Body of pancreas (tissue), 4 donors: Measurements from ENCODE around the gene DHX16. TPM values are rescaled to one million over a fixed set of nuclear protein-coding genes. Genes with fewer than 3 reads are reported as not detected.
"Not testable (repeated sequence)": the region's sequence is repeated elsewhere in the genome, so short reads cannot be mapped to it uniquely, and the experiment has no call there.

Experiments
- ATAC-seq: fragments of 150-250 bp; one replicate; pipeline ENCODE4 v1.9.1; 2016
- DNase-seq, 4 donors: peaks; one replicate each; pipeline ENCODE4 v3.0.0-alpha.2; 2019
- H3K27ac ChIP-seq, 4 donors: fragments of 200-600 bp; sonication (generic); 1 replicate in 3 of 4; 2 replicates in 1 of 4; pipeline versions ENCODE4 v1.5.1 to v1.6.1; 2016 to 2019; ENCODE audit warnings: mild to moderate bottlenecking in 1 of 4, mixed read lengths in 1 of 4, moderate library complexity in 1 of 4
- H3K27me3 ChIP-seq, 2 donors: fragments of 200-600 bp; sonication (generic); one replicate each; pipeline ENCODE4 v1.6.0; 2016; ENCODE audit warnings: mild to moderate bottlenecking in 1 of 2
- H3K36me3 ChIP-seq, 2 donors: fragments of 200-600 bp; sonication (generic); replicated peaks in 1 of 2; 2 replicates each; pipeline ENCODE4 v1.5.1; 2016; ENCODE audit warnings: low read depth in 2 of 2; ENCODE audit not compliant: insufficient read depth in 1 of 2
- H3K4me1 ChIP-seq: fragments of 200-600 bp; sonication (generic); one replicate; pipeline ENCODE4 v1.6.0; 2016
- H3K4me3 ChIP-seq, 2 donors: fragments of 200-600 bp; sonication (generic); 1 replicate in 1 of 2; 2 replicates in 1 of 2; pipeline ENCODE4 v1.5.1; 2016 to 2019
- H3K9me3 ChIP-seq, 3 donors: fragments of 200-600 bp; sonication (generic); 1 replicate in 2 of 3; 2 replicates in 1 of 3; pipeline ENCODE4 v1.5.1; 2016
- CTCF ChIP-seq, 7 experiments: fragments of 450-650 bp in 4 of 7; fragments of 200-600 bp in 3 of 7; sonication (generic) in 3 of 7; IDR thresholded peaks; one replicate each; pipeline ENCODE4 v1.5.1; 2016 to 2019; ENCODE audit warnings: antibody characterized with exemption in 7 of 7
- POLR2A ChIP-seq, 3 donors: fragments of 450-650 bp; IDR thresholded peaks; one replicate each; pipeline ENCODE4 v1.6.1; 2016; ENCODE audit warnings: antibody characterized with exemption in 3 of 3, mild to moderate bottlenecking in 2 of 3
- WGBS, 2 donors: methylation state at CpG; one replicate each; pipeline ENCODE4 v1.1.5; 2017; 5-methylcytosine and 5-hydroxymethylcytosine counted together
- intact Hi-C: fragments of 100-400 bp; cut with DNase I; formaldehyde crosslinking; loops from one replicate; pipeline ENCODE4 v1.15.1; 2023
- total RNA-seq, 2 donors: library from RNA; depleted of rRNA; stranded (reverse); fragments of >200 nt; gene quantifications; one replicate each; pipeline ENCODE4 v1.1.0, GENCODE V29; 2016

DHX16 gene
- total RNA-seq, 2 donors from 2014 or later, result 12.2 to 24.4 TPM

GRCh38 chr6:30670760-30671527, 1.9 kb downstream of the DHX16 start:
- TF ChIP-seq CTCF (IDR thresholded peaks at IDR 0.05) (no peak), POLR2A (IDR thresholded peaks at IDR 0.05) (no peak)
- H3K27ac ChIP-seq, result no peak overlapping the region
- 83 to 86% methylated on average over 27 of the region's 27 CpGs for WGBS, 2 donors
- H3K4me1 ChIP-seq, result peaks cover 16% of the 10 kb centered on the region
- no peaks in the 10 kb centered on the region for H3K9me3 ChIP-seq
- ATAC-seq (no peak), DNase-seq (no peak)
- intact Hi-C loops, result no loop called here
- H3K4me3 ChIP-seq, result no peak overlapping the region
- H3K36me3 ChIP-seq, result peaks cover 0 to 10% of the 10 kb centered on the region in 2 donors
- H3K27me3 ChIP-seq, result no peaks in the 10 kb centered on the region

- intact Hi-C loops, result not testable (repeated sequence)
Observed at GRCh38 chr6:30666300-30666699, 6.5 kb downstream of the DHX16 start.

GRCh38 chr6:30664994-30665767, 7.6 kb downstream of the DHX16 start:
- DNase-seq (no peak), ATAC-seq (no peak)
- H3K36me3 ChIP-seq, result peaks cover 17 to 42% of the 10 kb centered on the region in 2 donors
- no peaks in the 10 kb centered on the region for H3K9me3 ChIP-seq
- no peak overlapping the region for H3K27ac ChIP-seq
- H3K27me3 ChIP-seq, result no peaks in the 10 kb centered on the region
- H3K4me1 ChIP-seq, result no peaks in the 10 kb centered on the region
- TF ChIP-seq POLR2A (IDR thresholded peaks at IDR 0.05), result no peak
- no peak for TF ChIP-seq CTCF (IDR thresholded peaks at IDR 0.05)
- H3K4me3 ChIP-seq, result no peak overlapping the region
- WGBS, 2 donors, result 89 to 92% methylated on average over 33 to 34 of the region's 34 CpGs
- intact Hi-C loops, result no loop called here

More at GRCh38 chr6:30666300-30666699, 6.5 kb downstream of the DHX16 start:
- H3K9me3 ChIP-seq, ATAC-seq, H3K27ac ChIP-seq, H3K4me3 ChIP-seq, H3K27me3 ChIP-seq, H3K4me1 ChIP-seq: not testable (repeated sequence)
- H3K36me3 ChIP-seq, result peaks cover 17 to 46% of the 10 kb centered on the region in 2 donors
- peak in 1 of 4 donors; percentile 27 for DNase-seq
- WGBS, 2 donors, result 63 to 66% methylated on average over 2 of the region's 2 CpGs

GRCh38 chr6:30657922-30658321, 14.9 kb downstream of the DHX16 start:
- ATAC-seq, intact Hi-C loops: not testable (repeated sequence)
- 90 to 92% methylated on average over 5 of the region's 5 CpGs for WGBS, 2 donors

GRCh38 chr6:30657454-30657853, 15.4 kb downstream of the DHX16 start:
- H3K4me1 ChIP-seq, result no peaks in the 10 kb centered on the region
- intact Hi-C loops, result no loop called here
- H3K36me3 ChIP-seq, result peaks cover 13 to 56% of the 10 kb centered on the region in 2 donors
- no peak overlapping the region for H3K4me3 ChIP-seq
- H3K27me3 ChIP-seq, result no peaks in the 10 kb centered on the region
- TF ChIP-seq CTCF (IDR thresholded peaks at IDR 0.05) (no peak), POLR2A (IDR thresholded peaks at IDR 0.05) (no peak)
- H3K27ac ChIP-seq, result no peak overlapping the region
- no peak for DNase-seq
- no peaks in the 10 kb centered on the region for H3K9me3 ChIP-seq
- no peak for ATAC-seq

More at GRCh38 chr6:30657922-30658321, 14.9 kb downstream of the DHX16 start:
- DNase-seq, H3K4me1 ChIP-seq, H3K27me3 ChIP-seq, H3K27ac ChIP-seq, H3K4me3 ChIP-seq, H3K9me3 ChIP-seq: not testable (repeated sequence)
- H3K36me3 ChIP-seq, result peaks cover 18 to 56% of the 10 kb centered on the region in 2 donors
